IPS DF 4.7 (cell line): ENCODE measurements around the gene ITGA8.
"Not testable (repeated sequence)": the region's sequence is repeated elsewhere in the genome, so short reads cannot be mapped to it uniquely, and the experiment has no call there.

Experiments
- DNase-seq: peaks from one replicate; pipeline ENCODE4 v3.0.0-alpha.2; 2013; ENCODE audit warnings: low spot score; ENCODE audit errors: extremely low read depth

The ITGA8 gene

GRCh38 chr10:15510963-15511362 lies 208.8 kb downstream of the ITGA8 start:
- DNase-seq = no peak

DNA sequence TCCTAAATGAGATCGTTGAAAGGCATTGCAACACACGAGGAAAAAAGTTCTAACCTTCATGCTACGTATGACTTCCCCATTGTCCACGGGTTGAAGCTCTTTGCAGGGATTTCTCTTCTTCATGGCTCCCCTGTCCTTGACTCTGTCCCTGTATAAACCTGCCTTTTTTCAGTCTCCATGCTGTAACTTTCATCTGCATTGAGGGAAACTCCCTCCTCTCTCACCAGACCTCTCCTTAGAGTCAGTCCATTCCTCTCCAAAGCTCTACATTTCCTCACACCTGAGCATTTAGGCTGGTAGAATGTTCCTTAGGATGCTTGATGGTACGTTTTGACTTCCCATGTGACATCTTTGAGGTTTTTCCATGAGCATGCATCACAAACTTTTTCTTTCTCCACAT lies 214.4 kb downstream of the ITGA8 start:
- DNase-seq = no peak

GRCh38 chr10:15504101-15504840 lies 215.5 kb downstream of the ITGA8 start:
- no peak for DNase-seq

DNA sequence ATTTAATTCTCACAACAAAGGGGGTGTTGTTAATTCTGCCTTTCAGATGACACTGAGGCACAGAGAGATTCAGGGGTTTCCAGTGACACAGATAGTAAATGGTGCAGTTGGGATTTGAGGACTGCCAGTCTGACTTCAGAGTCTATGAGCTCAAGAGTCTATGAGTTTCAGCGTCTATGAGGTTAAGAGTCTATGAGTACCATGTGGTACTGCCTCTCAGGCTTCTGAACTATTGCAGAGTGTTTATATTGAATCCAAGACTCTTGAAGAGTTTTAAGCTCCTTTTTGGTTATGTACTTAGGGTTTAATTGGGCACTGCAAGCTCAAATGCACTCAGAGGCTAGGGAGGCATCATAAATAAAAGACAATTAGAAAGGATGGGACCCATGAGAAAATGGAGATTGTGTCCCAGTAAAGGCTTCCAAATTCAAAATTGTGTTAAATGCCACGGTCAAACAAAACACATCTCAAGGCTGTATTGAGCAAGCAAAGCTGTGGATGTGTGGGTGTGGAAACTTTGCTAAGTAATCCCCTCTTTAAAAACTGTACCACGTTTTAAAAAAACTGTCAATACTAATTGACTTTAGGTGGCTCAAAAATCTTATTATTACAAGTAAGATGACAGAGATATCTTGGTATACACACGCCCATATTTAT lies 224.7 kb downstream of the ITGA8 start:
- DNase-seq = no peak

DNA sequence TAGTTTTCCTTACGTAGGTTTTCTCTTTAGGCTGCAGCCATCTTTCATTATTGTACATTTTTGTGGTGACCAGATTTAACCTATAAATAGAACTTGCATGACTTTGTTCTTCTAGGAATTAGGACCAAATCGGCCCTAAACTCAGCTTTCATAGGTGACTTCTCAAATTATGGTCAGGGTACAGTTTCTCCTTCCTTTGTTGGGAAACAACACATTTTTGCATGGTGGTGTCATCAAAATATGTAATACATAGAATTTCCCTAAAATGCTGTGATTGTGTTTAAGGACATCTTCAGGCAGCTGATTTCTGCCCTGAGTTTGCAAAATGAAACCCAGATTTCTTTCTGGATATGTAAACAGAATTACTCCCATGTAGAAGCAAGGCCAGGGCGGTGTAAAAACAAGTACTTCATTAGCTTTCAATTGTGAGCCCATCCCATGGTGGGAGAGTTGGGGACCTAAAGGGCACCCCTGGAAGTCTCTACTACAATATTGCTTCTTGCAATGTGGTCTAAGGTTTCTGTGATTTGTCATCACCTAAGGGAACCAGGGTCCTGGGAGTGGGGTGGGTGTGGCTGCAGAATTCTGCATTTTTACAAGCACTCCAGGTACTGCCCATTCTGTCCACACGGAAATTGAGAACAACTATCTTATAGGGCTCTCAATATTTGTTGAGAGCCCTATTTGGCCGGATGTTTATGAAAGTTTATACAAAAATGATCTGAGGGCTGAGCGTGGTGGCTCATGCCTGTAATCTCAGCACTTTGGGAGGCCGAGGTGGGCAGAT lies 227.7 kb downstream of the ITGA8 start:
- no peak for DNase-seq

GRCh38 chr10:15489431-15489830 lies 230.3 kb downstream of the ITGA8 start:
- DNase-seq = no peak

GRCh38 chr10:15487376-15487775 lies 232.3 kb downstream of the ITGA8 start:
- DNase-seq = no peak

- DNase-seq = no peak
Measured at GRCh38 chr10:15486404-15486803, 233.3 kb downstream of the ITGA8 start.

DNA sequence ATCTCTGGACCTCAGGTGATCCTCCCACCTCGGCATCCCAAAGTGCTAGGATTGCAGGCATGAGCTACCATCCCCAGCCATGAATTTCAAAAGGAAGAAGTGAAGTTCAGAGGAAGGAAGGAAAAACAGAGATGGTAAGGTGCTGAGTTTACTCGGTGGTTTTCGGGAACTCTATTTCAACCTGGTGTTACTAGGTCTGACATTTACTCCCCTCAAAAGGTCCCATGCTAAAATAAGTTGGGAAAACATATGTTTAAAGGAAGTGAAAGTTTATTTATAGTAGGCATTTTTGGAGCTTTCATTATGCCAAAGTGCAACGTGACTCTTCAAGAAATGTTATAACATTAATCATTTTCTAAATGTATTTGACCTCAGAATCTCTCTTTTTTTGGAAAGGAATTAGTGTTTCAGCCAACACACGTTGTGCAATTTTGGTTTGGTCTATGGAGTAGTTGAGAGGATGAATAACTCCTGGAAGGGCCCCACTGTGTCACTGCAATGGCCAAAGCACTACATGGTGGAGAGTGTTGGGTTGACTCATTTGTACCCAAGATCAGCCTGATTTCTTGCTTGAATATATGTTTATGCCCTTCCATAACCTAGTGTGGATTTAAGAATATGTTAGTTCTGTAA lies 233.9 kb downstream of the ITGA8 start:
- DNase-seq = no peak

- DNase-seq = no peak
Measured at GRCh38 chr10:15485027-15485426, 234.7 kb downstream of the ITGA8 start.

GRCh38 chr10:15484128-15484527 lies 235.6 kb downstream of the ITGA8 start:
- no peak for DNase-seq

- no peak for DNase-seq
Measured at GRCh38 chr10:15483215-15484075, 236.3 kb downstream of the ITGA8 start.

GRCh38 chr10:15482156-15482555 lies 237.6 kb downstream of the ITGA8 start:
- DNase-seq = no peak

- no peak for DNase-seq
Measured at GRCh38 chr10:15478950-15479349, 240.8 kb downstream of the ITGA8 start.

DNA sequence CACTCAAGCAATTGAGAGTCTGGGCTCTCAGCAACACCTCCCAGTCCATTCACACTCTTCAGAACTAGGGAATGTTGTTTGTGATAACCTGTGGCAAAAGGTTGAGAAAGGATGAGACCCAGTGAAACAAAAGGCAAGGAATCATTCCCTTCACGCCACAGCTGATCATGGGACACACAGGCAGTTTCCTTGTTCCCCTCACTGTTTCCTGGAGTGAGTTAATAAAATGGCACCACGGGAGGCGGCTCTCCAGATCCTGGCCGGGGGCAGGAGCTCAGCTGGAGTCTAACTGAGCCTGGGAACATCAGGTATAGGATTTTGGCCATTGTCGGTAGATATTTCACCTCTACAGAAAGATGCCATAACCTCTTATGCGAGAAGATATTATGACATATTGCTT lies 241.3 kb downstream of the ITGA8 start:
- no peak for DNase-seq

DNA sequence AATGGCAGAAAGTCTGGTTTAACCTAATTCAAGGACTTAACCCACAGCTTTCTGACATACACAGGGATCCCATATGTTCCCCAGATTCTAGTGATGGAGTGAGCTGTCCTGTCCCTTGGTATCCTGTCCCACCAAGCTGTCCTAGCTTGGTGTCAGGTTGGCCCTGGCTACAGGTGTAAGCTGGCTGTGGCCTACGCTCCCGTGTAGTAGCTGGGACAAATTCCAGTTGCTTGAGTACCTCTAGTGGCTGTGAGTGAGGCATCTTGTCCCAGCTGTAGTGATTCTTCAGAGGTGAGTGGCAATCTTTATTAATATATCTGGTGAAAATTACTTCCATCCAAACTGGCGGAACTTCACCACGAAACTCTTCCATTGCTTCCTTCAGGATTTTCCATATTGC lies 243.4 kb downstream of the ITGA8 start:
- DNase-seq = no peak

DNA sequence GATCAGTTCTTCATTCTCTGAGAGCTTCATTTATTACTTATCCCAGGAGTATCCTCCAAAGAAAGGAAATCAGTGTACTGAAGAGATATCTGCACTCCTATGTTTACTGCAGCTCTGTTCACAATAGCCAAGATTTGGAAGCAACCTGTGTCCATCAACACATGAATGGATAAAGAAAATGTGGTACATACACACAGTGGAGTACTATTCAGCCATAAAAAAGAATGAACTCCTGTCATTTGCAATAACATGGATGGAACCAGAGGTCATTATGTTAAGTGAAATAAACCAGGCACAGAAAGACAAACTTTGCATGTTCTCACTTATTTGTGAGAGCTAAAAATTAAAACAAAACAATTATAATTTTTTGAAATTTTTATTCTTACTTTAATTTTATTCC lies 244.3 kb downstream of the ITGA8 start:
- not testable (repeated sequence) for DNase-seq

DNA sequence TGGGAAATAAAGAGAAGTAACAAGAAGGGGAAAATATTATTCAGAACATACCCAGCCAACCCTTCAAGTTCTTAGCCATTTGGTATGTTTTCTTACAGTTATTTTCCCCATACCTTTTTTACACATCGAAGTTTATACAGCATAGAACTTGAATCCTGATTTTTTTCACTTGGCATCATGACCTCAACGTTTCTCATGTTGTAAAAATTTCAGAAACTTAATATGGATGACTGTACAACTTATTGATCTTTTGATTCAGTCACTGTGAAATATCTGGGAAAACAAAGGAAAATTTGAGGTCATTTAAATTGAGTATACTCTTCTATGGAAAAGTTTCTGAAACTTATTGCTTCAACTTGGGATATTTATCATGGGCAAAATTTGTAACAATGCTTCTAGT lies 245.1 kb downstream of the ITGA8 start:
- no peak for DNase-seq

DNA sequence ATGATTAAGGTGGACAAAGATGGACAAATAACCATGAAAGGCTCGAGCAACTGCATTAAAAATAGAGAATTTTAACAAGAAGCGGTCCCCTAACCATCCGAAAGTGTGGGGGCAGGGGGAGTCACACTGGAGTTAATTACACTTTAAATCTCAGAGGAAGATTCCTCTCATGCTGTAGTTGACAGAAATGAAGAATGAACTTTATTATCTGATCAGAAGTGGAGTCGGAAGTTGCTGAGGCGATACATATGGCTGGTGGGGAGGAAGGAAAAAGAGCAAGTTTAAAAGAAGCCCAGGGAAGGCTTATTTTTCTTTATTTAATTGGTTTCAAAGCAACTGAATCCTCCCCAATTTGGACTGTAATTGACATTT lies 246.3 kb downstream of the ITGA8 start:
- DNase-seq = no peak

- peak; percentile 56 for DNase-seq
Measured at GRCh38 chr10:15472431-15473395, 247.0 kb downstream of the ITGA8 start.
